Measurements from ENCODE around the gene TMEM190.

DNA sequence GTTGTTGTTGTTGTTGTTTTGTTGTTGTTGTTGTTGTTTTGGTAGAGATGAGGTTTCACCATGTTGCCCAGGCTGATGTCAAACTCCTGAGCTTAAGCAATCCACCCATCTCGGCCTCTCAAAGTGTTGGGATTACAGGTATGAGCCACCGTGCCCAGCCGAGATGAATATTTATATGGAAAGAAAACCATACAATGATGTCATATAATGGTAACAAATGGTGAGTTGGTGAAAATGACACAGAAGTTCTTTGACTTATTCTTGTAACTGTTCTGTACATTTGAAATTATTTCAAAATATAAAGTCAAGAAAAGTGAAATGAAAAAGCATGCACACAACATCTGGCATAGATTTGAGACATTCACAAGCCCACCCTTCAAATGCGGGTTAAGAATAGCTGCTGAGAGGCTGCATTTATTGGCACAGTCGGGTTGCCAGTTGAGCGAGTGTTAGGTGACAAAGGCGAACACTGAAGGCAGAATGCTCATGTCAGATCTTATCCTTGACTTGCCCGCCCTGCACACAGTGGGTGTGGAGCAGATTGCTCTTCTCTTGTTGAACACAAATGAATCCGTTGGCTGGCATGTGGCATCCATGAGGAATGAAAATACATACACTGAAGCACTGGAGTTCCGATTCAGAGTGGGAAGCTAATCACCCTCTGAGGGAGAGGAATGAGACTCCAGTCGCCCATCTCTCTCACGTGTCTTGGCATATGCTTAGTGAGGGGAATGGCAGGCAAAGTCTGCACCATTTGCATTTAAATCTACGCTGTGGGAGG lies 46.8 kb downstream of the TMEM190 start:
- TF ChIP-seq, protein P1, sequence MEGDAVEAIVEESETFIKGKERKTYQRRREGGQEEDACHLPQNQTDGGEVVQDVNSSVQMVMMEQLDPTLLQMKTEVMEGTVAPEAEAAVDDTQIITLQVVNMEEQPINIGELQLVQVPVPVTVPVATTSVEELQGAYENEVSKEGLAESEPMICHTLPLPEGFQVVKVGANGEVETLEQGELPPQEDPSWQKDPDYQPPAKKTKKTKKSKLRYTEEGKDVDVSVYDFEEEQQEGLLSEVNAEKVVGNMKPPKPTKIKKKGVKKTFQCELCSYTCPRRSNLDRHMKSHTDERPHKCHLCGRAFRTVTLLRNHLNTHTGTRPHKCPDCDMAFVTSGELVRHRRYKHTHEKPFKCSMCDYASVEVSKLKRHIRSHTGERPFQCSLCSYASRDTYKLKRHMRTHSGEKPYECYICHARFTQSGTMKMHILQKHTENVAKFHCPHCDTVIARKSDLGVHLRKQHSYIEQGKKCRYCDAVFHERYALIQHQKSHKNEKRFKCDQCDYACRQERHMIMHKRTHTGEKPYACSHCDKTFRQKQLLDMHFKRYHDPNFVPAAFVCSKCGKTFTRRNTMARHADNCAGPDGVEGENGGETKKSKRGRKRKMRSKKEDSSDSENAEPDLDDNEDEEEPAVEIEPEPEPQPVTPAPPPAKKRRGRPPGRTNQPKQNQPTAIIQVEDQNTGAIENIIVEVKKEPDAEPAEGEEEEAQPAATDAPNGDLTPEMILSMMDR (conservative IDR thresholded peaks at IDR 0.05) = no peak
- no peak for TF ChIP-seq ZFX (IDR thresholded peaks at IDR 0.05)

All from C4-2B (cell line).